NB4 (cell line): ENCODE data around the gene AP4S1.

ENCODE experiments used
- MYC ChIP-seq: IDR thresholded peaks from 2 replicates; pipeline ENCODE4 v1.6.1; 2011; ENCODE audit warnings: low read depth, low read length
- POLR2A ChIP-seq: IDR thresholded peaks from 2 replicates; pipeline ENCODE4 v1.6.1; 2011; ENCODE audit warnings: mild to moderate bottlenecking; ENCODE audit not compliant: insufficient read length; ENCODE audit errors: extremely low read depth
- TF ChIP-seq, protein P1 (sequence below): IDR thresholded peaks from one replicate; pipeline ENCODE4 v1.5.1; 2012; ENCODE audit warnings: low read depth, low read length
- TF ChIP-seq, protein P2 (sequence below): IDR thresholded peaks from 2 replicates; pipeline ENCODE4 v1.6.1; 2011; ENCODE audit warnings: low read depth, low read length

DNA sequence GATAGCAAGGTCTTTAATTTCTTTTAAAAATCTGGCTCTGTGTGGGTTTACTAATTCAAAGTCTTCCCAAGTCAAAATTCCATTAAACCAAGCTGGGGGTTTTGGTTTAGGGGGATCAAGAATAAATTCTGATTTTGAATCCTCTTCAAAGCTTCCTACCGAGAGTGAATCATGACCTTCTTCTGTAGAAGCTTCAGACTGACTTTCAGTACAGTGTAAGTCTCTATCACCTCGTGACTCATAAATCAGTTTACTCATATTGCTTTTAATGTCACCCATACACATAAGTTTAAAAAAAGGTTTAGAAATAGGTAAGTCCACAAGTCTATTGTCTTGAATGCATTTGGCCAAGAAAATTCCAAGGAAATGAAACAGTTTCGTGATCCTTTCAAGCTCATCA is 81.3 kb downstream of the AP4S1 start:
- TF ChIP-seq, protein P1, sequence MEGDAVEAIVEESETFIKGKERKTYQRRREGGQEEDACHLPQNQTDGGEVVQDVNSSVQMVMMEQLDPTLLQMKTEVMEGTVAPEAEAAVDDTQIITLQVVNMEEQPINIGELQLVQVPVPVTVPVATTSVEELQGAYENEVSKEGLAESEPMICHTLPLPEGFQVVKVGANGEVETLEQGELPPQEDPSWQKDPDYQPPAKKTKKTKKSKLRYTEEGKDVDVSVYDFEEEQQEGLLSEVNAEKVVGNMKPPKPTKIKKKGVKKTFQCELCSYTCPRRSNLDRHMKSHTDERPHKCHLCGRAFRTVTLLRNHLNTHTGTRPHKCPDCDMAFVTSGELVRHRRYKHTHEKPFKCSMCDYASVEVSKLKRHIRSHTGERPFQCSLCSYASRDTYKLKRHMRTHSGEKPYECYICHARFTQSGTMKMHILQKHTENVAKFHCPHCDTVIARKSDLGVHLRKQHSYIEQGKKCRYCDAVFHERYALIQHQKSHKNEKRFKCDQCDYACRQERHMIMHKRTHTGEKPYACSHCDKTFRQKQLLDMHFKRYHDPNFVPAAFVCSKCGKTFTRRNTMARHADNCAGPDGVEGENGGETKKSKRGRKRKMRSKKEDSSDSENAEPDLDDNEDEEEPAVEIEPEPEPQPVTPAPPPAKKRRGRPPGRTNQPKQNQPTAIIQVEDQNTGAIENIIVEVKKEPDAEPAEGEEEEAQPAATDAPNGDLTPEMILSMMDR, result no peak
- no peak for TF ChIP-seq POLR2A
- no peak for TF ChIP-seq MYC
- TF ChIP-seq, protein P2, sequence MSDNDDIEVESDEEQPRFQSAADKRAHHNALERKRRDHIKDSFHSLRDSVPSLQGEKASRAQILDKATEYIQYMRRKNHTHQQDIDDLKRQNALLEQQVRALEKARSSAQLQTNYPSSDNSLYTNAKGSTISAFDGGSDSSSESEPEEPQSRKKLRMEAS, result no peak
